ENCODE results near the gene YPEL4. TPM values are rescaled to one million over a fixed set of nuclear protein-coding genes. Genes with fewer than 3 reads are reported as not detected.
A peak's percentile ranks its signal among the peaks of the same experiment; 100 is the strongest.

The YPEL4 gene
- total RNA-seq, 1 experiment from 2014 or later = 0.32 TPM

DNA sequence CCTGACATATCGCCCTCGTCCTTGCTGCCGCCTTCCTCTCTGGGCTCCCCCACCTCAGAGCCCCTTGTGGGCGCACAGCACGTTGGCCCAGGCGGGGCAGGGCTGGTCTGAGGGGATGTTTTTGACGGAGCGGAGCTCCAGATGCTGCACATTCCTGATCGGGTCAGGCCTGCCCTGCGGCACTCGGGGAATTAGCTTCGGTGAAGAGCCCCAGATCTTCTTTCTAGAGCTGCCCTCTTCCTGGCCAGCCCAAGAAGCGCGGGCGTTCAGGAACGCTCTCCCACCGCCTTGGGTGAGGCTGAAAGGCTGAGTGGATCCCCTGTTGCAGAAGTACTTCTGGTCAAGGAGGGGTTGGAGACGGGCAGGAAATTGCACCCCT is 12.1 kb downstream of the YPEL4 start:
- no TSS peak for BruUV-seq (replicated peaks)
- Histone ChIP-seq H3K36me3 (ENCODE audit: control insufficient read depth in 1 of 2, insufficient read depth in 2 of 2, low read length in 2 of 2) (no peaks in the 10 kb centered on the region), H3K9me2 (ENCODE audit: insufficient read depth) (no peaks in the 10 kb centered on the region), H3K4me3 (replicated peaks in 1 of 2; ENCODE audit: low read depth in 1 of 2, low read length in 2 of 2) (peak overlapping the region; percentile 9 to 75; a peak in 2 of 4 replicates), H3K27me3 (ENCODE audit: insufficient read depth, low read length) (peaks cover 4% of the 10 kb centered on the region; the same call in 1 of the 2 replicates), H3K4me1 (ENCODE audit: control insufficient read depth in 1 of 2, insufficient read depth in 2 of 2, low read length in 2 of 2) (peaks cover 6 to 26% of the 10 kb centered on the region in 2 experiments; a peak in 3 of 4 replicates), H3K27ac (ENCODE audit: low read depth, low read length) (peak overlapping the region; percentile 33; the same call in 1 of the 2 replicates), H3K79me2 (ENCODE audit: insufficient read depth, low read length) (peaks cover 10% of the 10 kb centered on the region), H3K9ac (ENCODE audit: low read length) (peak overlapping the region; percentile 85), H4K20me1 (ENCODE audit: insufficient read depth) (no peaks in the 10 kb centered on the region), H3K9me3 (ENCODE audit: control insufficient read depth in 1 of 2, insufficient read depth in 1 of 2, low read depth in 1 of 2, low read length in 2 of 2) (no peaks in the 10 kb centered on the region), H3K4me2 (ENCODE audit: low read length) (peak overlapping the region; percentile 73), H2AFZ (ENCODE audit: low read depth, low read length, poor library complexity, severe bottlenecking) (no peak overlapping the region)
- ATAC-seq = no peak
- RAD21 ChIA-PET (ENCODE audit: low non-redundant PET in 1 of 2, low total read pairs in 2 of 2, uncharacterized antibody in 2 of 2, unreplicated experiment in 2 of 2) = no interaction called here
- CTCF ChIA-PET = no interaction called here
- intact Hi-C loops (cut with micrococcal nuclease) = no loop called here
- TF ChIP-seq CBX3 (IDR thresholded peaks at IDR 0.05; ENCODE audit: low read depth) (no peak), YY1 (IDR thresholded peaks at IDR 0.05; ENCODE audit: extremely low read depth, insufficient replicate concordance, low read depth, low read length) (no peak), POLR2AphosphoS5 (IDR thresholded peaks at IDR 0.05; ENCODE audit: low read depth, low read length) (no peak), JUND (IDR thresholded peaks at IDR 0.05) (no peak), SP1 (IDR thresholded peaks at IDR 0.05; ENCODE audit: low read depth) (no peak), RAD21 (IDR thresholded peaks at IDR 0.05; ENCODE audit: low read depth) (no peak)
- TF ChIP-seq, protein P1, sequence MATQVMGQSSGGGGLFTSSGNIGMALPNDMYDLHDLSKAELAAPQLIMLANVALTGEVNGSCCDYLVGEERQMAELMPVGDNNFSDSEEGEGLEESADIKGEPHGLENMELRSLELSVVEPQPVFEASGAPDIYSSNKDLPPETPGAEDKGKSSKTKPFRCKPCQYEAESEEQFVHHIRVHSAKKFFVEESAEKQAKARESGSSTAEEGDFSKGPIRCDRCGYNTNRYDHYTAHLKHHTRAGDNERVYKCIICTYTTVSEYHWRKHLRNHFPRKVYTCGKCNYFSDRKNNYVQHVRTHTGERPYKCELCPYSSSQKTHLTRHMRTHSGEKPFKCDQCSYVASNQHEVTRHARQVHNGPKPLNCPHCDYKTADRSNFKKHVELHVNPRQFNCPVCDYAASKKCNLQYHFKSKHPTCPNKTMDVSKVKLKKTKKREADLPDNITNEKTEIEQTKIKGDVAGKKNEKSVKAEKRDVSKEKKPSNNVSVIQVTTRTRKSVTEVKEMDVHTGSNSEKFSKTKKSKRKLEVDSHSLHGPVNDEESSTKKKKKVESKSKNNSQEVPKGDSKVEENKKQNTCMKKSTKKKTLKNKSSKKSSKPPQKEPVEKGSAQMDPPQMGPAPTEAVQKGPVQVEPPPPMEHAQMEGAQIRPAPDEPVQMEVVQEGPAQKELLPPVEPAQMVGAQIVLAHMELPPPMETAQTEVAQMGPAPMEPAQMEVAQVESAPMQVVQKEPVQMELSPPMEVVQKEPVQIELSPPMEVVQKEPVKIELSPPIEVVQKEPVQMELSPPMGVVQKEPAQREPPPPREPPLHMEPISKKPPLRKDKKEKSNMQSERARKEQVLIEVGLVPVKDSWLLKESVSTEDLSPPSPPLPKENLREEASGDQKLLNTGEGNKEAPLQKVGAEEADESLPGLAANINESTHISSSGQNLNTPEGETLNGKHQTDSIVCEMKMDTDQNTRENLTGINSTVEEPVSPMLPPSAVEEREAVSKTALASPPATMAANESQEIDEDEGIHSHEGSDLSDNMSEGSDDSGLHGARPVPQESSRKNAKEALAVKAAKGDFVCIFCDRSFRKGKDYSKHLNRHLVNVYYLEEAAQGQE (IDR thresholded peaks at IDR 0.05; ENCODE audit: low read depth) = no peak
- TF ChIP-seq, protein P2, sequence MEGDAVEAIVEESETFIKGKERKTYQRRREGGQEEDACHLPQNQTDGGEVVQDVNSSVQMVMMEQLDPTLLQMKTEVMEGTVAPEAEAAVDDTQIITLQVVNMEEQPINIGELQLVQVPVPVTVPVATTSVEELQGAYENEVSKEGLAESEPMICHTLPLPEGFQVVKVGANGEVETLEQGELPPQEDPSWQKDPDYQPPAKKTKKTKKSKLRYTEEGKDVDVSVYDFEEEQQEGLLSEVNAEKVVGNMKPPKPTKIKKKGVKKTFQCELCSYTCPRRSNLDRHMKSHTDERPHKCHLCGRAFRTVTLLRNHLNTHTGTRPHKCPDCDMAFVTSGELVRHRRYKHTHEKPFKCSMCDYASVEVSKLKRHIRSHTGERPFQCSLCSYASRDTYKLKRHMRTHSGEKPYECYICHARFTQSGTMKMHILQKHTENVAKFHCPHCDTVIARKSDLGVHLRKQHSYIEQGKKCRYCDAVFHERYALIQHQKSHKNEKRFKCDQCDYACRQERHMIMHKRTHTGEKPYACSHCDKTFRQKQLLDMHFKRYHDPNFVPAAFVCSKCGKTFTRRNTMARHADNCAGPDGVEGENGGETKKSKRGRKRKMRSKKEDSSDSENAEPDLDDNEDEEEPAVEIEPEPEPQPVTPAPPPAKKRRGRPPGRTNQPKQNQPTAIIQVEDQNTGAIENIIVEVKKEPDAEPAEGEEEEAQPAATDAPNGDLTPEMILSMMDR (IDR thresholded peaks at IDR 0.05 in 2 of 3, conservative IDR thresholded peaks at IDR 0.05 in 1 of 3; ENCODE audit: borderline replicate concordance in 1 of 3, insufficient read depth in 1 of 3, low read depth in 2 of 3, low read length in 2 of 3) = no peak
- DNase-seq (ENCODE audit: low read depth, low spot score) = no peak
- POLR2A ChIA-PET = no interaction called here

All from HCT116 (cell line).